ENCODE data around the gene ANO1.

DNA sequence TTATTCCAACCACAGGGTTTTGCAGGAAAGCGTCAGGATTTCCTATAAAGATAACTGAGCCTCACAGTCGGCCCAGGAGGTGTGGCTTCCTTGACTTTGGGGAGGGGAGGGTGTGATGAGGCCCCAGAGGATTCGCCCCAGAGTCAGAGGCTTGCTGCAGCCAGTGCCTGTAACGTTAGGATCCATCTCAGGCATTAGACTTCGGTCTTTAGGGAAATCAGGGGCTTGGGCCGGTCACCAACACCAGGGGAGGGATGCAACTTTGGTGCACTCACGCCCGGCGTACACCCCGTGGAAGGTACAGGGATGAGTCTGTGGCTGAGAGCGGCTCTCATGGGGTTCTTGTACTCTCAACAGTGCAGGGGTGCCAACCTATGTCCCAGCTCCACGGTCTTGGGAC is 5.7 kb upstream of the ANO1 start:
- TF ChIP-seq, protein P1, sequence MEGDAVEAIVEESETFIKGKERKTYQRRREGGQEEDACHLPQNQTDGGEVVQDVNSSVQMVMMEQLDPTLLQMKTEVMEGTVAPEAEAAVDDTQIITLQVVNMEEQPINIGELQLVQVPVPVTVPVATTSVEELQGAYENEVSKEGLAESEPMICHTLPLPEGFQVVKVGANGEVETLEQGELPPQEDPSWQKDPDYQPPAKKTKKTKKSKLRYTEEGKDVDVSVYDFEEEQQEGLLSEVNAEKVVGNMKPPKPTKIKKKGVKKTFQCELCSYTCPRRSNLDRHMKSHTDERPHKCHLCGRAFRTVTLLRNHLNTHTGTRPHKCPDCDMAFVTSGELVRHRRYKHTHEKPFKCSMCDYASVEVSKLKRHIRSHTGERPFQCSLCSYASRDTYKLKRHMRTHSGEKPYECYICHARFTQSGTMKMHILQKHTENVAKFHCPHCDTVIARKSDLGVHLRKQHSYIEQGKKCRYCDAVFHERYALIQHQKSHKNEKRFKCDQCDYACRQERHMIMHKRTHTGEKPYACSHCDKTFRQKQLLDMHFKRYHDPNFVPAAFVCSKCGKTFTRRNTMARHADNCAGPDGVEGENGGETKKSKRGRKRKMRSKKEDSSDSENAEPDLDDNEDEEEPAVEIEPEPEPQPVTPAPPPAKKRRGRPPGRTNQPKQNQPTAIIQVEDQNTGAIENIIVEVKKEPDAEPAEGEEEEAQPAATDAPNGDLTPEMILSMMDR (IDR thresholded peaks at IDR 0.05), result no peak
- no peak for TF ChIP-seq POLR2A (IDR thresholded peaks at IDR 0.05)

All from uterus (tissue), 2 donors.